ENCODE measurements around the gene CHRNB4.

The CHRNB4 gene

GRCh38 chr15:78630886-78631633 lies 9.9 kb downstream of the CHRNB4 start:
- DNase-seq = no peak

GRCh38 chr15:78629716-78630065 lies 11.3 kb downstream of the CHRNB4 start:
- DNase-seq = no peak

- no peak for DNase-seq
Observed at GRCh38 chr15:78629031-78629715, 11.8 kb downstream of the CHRNB4 start.

- DNase-seq = no peak
Observed at GRCh38 chr15:78628227-78628626, 12.8 kb downstream of the CHRNB4 start.

GRCh38 chr15:78627348-78627747 lies 13.7 kb downstream of the CHRNB4 start:
- no peak for DNase-seq

GRCh38 chr15:78626381-78626995 lies 14.5 kb downstream of the CHRNB4 start:
- no peak for DNase-seq

- no peak for DNase-seq
Observed at GRCh38 chr15:78625606-78626280, 15.3 kb downstream of the CHRNB4 start.

- DNase-seq = no peak
Observed at GRCh38 chr15:78624651-78625590, 16.1 kb downstream of the CHRNB4 start.

- DNase-seq = no peak
Observed at GRCh38 chr15:78623786-78624497, 17.1 kb downstream of the CHRNB4 start.

GRCh38 chr15:78621810-78622402 lies 19.1 kb downstream of the CHRNB4 start:
- no peak for DNase-seq

- DNase-seq = no peak
Observed at GRCh38 chr15:78620527-78621421, 20.2 kb downstream of the CHRNB4 start, which contains the start of gene CHRNA3. CHRNA3 (minus strand) TSS chr15:78620996; CDS start chr15:78620794, 202 bp downstream.

- no peak for DNase-seq
Observed at GRCh38 chr15:78620021-78620526, 20.9 kb downstream of the CHRNB4 start.

GRCh38 chr15:78619022-78619950 lies 21.7 kb downstream of the CHRNB4 start:
- no peak for DNase-seq

GRCh38 chr15:78618490-78618934 lies 22.5 kb downstream of the CHRNB4 start:
- peak; percentile 54 for DNase-seq

- DNase-seq = no peak
Observed at GRCh38 chr15:78618064-78618463, 22.9 kb downstream of the CHRNB4 start.

- DNase-seq = no peak
Observed at GRCh38 chr15:78617516-78617915, 23.5 kb downstream of the CHRNB4 start.

GRCh38 chr15:78617076-78617475 lies 23.9 kb downstream of the CHRNB4 start:
- DNase-seq = no peak

GRCh38 chr15:78616506-78616905 lies 24.5 kb downstream of the CHRNB4 start:
- no peak for DNase-seq
